Measurements from ENCODE around the gene SH2B2.
A peak's percentile ranks its signal among the peaks of the same experiment; 100 is the strongest.
"Not testable (repeated sequence)": the region's sequence is repeated elsewhere in the genome, so short reads cannot be mapped to it uniquely, and the experiment has no call there.

Gene SH2B2

GRCh38 chr7:102305414-102306268 lies 19.0 kb downstream of the SH2B2 start:
- FAIRE-seq (no peak), DNase-seq (ENCODE audit: low spot score) (no peak)

- no peak for FAIRE-seq
- DNase-seq (ENCODE audit: low spot score): peak; percentile 28
These were observed 20.4 kb downstream of the SH2B2 start for GRCh38 chr7:102306916-102307677.

GRCh38 chr7:102310414-102310815 lies 23.7 kb downstream of the SH2B2 start:
- FAIRE-seq (no peak), DNase-seq (ENCODE audit: low spot score) (no peak)

- no peak for FAIRE-seq
These were observed 25.6 kb downstream of the SH2B2 start for GRCh38 chr7:102312317-102312716.

GRCh38 chr7:102313997-102314780 lies 27.5 kb downstream of the SH2B2 start:
- FAIRE-seq (no peak), DNase-seq (ENCODE audit: low spot score) (no peak)

More at GRCh38 chr7:102312317-102312716, 25.6 kb downstream of the SH2B2 start:
- no peak for DNase-seq (ENCODE audit: low spot score)

GRCh38 chr7:102317231-102318059 lies 30.8 kb downstream of the SH2B2 start:
- FAIRE-seq (no peak), DNase-seq (ENCODE audit: low spot score) (no peak)

GRCh38 chr7:102318482-102318971 lies 31.9 kb downstream of the SH2B2 start:
- FAIRE-seq (no peak), DNase-seq (ENCODE audit: low spot score) (no peak)

GRCh38 chr7:102319671-102320070 lies 33.0 kb downstream of the SH2B2 start:
- DNase-seq (ENCODE audit: low spot score): no peak
- FAIRE-seq: no peak

- no peak for DNase-seq (ENCODE audit: low spot score)
- no peak for FAIRE-seq
These were observed 33.5 kb downstream of the SH2B2 start for GRCh38 chr7:102320181-102320580.

GRCh38 chr7:102320601-102321350 lies 34.1 kb downstream of the SH2B2 start:
- DNase-seq (ENCODE audit: low spot score) (no peak), FAIRE-seq (no peak)

- DNase-seq (ENCODE audit: low spot score): no peak
- no peak for FAIRE-seq
These were observed 34.9 kb downstream of the SH2B2 start for GRCh38 chr7:102321351-102322201.

- DNase-seq (ENCODE audit: low spot score): no peak
- no peak for FAIRE-seq
These were observed 35.6 kb downstream of the SH2B2 start for GRCh38 chr7:102322202-102322715.

- FAIRE-seq: no peak
These were observed 37.2 kb downstream of the SH2B2 start for GRCh38 chr7:102323914-102324195.

GRCh38 chr7:102325106-102325505 lies 38.4 kb downstream of the SH2B2 start:
- DNase-seq (ENCODE audit: low spot score); FAIRE-seq: not testable (repeated sequence)

More at GRCh38 chr7:102323914-102324195, 37.2 kb downstream of the SH2B2 start:
- DNase-seq (ENCODE audit: low spot score): no peak

GRCh38 chr7:102326157-102326889 lies 39.7 kb downstream of the SH2B2 start:
- FAIRE-seq (no peak), DNase-seq (ENCODE audit: low spot score) (no peak)

- not testable (repeated sequence) for FAIRE-seq; DNase-seq (ENCODE audit: low spot score)
These were observed 40.5 kb downstream of the SH2B2 start for GRCh38 chr7:102327183-102327582.

GRCh38 chr7:102328863-102329262 lies 42.2 kb downstream of the SH2B2 start:
- FAIRE-seq; DNase-seq (ENCODE audit: low spot score): not testable (repeated sequence)

GRCh38 chr7:102329366-102329765 lies 42.7 kb downstream of the SH2B2 start:
- DNase-seq (ENCODE audit: low spot score); FAIRE-seq: not testable (repeated sequence)
